ENCODE results near the gene C12orf76.
"Not testable (repeated sequence)": the region's sequence is repeated elsewhere in the genome, so short reads cannot be mapped to it uniquely, and the experiment has no call there.

DNA sequence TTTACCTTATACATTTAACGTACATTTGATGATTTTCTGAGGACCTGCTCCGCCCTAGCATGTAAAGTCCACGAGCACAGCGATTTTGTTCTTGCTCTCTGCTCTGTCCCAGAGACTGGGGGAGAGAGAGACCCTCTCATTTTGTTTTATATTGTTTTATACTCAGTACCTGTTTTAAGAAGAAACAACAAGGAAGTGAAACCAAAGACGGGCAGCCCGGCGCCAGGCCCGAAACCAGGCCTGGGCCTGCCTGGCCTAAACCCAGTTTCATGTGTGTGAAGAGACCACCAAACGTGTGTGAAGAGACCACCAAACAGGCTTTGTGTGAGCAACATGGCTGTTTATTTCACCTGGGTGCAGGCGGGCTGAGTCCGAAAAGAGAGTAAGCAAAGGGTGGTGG is 712 bp upstream of the C12orf76 start:
- TF ChIP-seq, protein P1, sequence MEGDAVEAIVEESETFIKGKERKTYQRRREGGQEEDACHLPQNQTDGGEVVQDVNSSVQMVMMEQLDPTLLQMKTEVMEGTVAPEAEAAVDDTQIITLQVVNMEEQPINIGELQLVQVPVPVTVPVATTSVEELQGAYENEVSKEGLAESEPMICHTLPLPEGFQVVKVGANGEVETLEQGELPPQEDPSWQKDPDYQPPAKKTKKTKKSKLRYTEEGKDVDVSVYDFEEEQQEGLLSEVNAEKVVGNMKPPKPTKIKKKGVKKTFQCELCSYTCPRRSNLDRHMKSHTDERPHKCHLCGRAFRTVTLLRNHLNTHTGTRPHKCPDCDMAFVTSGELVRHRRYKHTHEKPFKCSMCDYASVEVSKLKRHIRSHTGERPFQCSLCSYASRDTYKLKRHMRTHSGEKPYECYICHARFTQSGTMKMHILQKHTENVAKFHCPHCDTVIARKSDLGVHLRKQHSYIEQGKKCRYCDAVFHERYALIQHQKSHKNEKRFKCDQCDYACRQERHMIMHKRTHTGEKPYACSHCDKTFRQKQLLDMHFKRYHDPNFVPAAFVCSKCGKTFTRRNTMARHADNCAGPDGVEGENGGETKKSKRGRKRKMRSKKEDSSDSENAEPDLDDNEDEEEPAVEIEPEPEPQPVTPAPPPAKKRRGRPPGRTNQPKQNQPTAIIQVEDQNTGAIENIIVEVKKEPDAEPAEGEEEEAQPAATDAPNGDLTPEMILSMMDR (IDR thresholded peaks at IDR 0.05) = not testable (repeated sequence)
- not testable (repeated sequence) for TF ChIP-seq EZH2 (IDR thresholded peaks at IDR 0.05; ENCODE audit: borderline replicate concordance, insufficient read depth, low read depth, low read length, poor library complexity, severe bottlenecking)

All from B cell (primary cell).